NB4 (cell line): Measurements from ENCODE around the gene CEMP1.

ENCODE experiments used
- DNase-seq: peaks from one replicate; pipeline ENCODE4 v3.0.0; 2010; ENCODE audit warnings: low read depth
- H3K4me3 ChIP-seq: one replicate; pipeline ENCODE4 v1.5.1; 2011; ENCODE audit warnings: mild to moderate bottlenecking, low read depth, low read length, moderate library complexity
- MYC ChIP-seq: IDR thresholded peaks from 2 replicates; pipeline ENCODE4 v1.6.1; 2011; ENCODE audit warnings: low read depth, low read length
- POLR2A ChIP-seq: IDR thresholded peaks from 2 replicates; pipeline ENCODE4 v1.6.1; 2011; ENCODE audit warnings: mild to moderate bottlenecking; ENCODE audit not compliant: insufficient read length; ENCODE audit errors: extremely low read depth
- TF ChIP-seq, protein P1 (sequence below): IDR thresholded peaks from one replicate; pipeline ENCODE4 v1.5.1; 2012; ENCODE audit warnings: low read depth, low read length
- TF ChIP-seq, protein P2 (sequence below): IDR thresholded peaks from 2 replicates; pipeline ENCODE4 v1.6.1; 2011; ENCODE audit warnings: low read depth, low read length

The CEMP1 gene

DNA sequence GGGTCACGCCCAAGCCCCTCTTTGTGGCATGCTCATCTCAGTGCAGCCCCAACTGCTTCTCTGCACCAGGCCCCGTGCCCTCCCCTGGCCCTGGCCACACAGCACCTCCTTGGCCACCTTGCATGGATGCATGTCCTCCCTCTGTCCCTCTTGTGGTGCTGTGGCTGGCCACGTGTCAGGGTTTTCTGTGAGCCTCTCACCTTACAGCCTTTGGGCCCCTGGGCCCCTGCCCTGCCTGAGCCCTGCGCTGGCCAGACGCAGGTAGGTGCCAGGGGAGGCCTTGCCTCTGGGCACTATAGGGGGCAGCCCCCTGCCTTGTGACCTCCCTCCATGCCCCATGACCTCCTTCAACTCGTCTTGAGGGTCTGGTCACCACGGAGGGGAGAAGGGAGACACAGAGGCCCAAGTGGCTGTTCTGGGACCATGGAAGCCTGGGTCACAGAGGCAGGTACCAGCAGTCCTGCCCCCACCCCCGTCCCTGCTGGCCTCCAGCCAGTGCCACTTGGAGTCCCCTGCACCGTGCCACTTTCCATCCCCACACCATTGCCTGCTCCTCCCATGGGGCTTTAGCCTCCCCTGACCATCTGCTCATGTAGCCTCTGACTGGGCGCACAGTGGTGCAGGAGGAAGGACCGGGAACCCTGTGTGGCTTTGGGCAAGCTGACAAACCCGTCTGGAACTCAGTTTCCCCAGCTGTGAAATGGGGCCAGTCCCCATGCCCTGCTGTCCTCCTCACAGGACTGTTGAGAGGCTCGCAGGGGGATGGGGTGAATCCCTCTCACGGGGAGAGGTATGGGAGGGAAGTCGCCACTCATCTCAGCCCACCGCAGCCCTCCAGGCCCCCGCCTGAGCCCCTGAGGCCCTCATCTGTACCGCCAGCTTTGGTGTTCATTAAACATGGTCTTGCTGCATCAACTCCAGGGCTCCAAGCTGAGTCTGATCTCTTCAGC lies 29.0 kb downstream of the CEMP1 start:
- H3K4me3 ChIP-seq, result no peak overlapping the region
- TF ChIP-seq, protein P1, sequence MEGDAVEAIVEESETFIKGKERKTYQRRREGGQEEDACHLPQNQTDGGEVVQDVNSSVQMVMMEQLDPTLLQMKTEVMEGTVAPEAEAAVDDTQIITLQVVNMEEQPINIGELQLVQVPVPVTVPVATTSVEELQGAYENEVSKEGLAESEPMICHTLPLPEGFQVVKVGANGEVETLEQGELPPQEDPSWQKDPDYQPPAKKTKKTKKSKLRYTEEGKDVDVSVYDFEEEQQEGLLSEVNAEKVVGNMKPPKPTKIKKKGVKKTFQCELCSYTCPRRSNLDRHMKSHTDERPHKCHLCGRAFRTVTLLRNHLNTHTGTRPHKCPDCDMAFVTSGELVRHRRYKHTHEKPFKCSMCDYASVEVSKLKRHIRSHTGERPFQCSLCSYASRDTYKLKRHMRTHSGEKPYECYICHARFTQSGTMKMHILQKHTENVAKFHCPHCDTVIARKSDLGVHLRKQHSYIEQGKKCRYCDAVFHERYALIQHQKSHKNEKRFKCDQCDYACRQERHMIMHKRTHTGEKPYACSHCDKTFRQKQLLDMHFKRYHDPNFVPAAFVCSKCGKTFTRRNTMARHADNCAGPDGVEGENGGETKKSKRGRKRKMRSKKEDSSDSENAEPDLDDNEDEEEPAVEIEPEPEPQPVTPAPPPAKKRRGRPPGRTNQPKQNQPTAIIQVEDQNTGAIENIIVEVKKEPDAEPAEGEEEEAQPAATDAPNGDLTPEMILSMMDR, result no peak
- TF ChIP-seq POLR2A (no peak), MYC (no peak)
- TF ChIP-seq, protein P2, sequence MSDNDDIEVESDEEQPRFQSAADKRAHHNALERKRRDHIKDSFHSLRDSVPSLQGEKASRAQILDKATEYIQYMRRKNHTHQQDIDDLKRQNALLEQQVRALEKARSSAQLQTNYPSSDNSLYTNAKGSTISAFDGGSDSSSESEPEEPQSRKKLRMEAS, result no peak
- DNase-seq, result no peak

DNA sequence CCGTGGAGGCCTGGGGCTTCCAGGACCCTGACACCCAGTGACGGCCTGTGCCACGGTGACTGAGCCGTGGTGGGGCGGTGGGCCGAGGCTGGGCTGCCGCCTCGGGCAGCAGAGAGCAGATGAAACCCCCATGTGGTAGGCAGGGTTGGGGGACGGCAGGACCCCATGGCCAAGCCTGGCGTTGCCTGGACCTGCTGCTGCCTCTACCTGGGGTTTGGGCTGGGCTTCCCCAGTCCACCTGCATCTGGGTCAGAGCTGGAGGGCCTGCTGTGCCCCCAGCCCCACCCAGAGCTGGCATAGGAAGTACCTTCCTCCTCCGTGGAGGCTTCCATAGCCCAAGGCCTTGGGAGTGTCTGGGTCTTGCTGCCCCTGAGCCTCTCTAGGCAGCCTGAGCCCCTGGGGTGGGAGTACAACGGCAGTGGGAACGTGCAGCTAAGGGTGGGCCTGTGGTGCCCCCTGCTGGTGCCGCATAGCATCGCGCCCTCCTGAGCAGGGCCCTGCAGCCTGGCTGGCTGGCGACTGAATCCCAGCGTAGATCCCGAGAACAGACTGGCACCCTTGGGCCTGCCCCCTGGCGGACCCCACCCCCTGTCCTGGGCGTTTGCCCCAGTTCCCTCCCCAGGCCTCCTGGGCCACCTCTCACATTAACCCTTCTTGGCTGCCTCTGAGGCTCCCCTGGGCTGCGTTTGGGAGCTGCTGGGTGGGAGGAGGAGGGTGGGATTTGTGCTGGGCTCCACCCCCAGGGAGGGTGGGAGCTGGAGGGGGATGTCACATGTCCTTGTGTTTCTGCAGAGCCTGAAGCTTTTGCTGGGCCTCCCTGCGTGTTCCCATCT lies 30.1 kb downstream of the CEMP1 start:
- H3K4me3 ChIP-seq, result no peak overlapping the region
- TF ChIP-seq POLR2A (no peak), MYC (peak; percentile 52; the same call in 1 of the 2 replicates)
- TF ChIP-seq, protein P1, result peak; percentile 91
- TF ChIP-seq, protein P2, result 0 out of 2 replicates have a peak, but pooled peaks have one; percentile 34

DNA sequence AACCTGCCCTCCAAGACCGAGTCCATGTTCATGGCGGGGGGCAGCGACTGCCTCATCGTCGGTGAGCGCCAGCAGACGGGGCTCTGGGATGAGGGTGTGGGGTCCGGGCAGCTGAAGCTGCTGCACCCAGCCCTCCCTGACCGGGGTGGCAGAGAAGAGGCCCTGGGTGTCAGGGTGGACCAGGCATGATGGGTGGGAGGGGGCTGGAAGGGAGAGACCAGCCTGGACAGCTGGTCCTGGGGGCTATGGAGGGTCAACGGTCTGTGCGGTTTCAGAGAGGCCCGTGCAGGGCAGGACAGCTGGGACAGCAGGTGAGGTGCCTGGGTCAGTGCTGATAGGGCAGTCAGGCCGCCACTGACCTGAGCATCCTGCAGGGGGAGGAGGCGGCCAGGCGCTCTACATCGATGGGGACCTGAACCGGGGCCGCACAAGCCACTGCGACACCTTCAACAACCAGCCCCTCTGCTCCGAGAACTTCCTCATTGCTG lies 30.7 kb downstream of the CEMP1 start:
- no peak overlapping the region for H3K4me3 ChIP-seq
- TF ChIP-seq, protein P2, result no peak
- TF ChIP-seq MYC (no peak), POLR2A (no peak)
- TF ChIP-seq, protein P1, result no peak
- DNase-seq, result no peak

More for the DNA sequence above, 30.1 kb downstream of the CEMP1 start:
- peak; percentile 84 for DNase-seq

DNA sequence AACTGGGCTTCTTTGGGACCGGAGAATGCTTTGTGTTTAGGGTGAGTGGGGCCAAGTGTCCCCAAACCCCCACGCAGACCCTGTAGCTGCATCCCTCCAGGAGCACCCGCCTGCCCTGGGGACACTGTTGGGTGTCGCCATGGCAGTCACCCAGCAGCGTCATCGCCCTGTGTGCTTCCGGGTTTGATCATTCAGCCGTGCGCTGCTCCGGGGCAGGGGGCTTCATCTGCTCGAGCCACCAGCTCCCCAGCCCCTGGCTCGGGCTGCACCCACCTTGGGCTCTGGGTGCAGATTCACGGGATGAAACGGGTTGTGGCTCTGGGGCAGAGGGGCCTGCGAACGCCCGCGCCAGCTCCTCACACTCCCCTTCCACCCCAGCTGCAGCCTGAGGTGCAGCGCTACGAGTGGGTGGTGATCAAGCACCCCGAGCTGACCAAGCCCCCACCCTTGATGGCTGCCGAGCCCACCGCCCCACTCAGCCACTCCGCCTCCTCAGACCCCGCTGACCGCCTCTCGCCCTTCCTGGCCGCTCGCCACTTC lies 31.2 kb downstream of the CEMP1 start:
- TF ChIP-seq, protein P2, result no peak
- no peak for TF ChIP-seq POLR2A
- TF ChIP-seq, protein P1, result no peak
- TF ChIP-seq MYC, result no peak

DNA sequence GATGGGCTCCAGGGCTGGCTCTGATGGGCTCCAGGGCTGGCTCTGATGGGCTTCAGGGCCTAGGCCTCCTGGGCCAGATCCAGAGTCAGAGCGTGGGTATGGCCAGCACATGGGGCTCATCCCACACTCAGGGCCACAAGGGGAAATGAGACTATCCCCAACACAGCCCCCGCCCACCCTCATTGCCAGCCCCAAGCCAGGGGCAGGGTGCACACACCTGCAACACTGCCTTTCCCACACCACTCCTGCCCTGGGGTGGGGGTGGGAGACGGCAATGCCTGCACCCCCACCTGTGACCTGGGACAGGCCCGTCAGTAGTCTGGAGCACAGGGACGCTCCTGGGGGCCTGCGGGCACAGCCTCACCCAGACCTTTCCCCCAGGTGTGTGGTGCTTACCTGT lies 31.8 kb downstream of the CEMP1 start:
- TF ChIP-seq MYC (no peak), POLR2A (no peak)
- TF ChIP-seq, protein P2, result no peak
- TF ChIP-seq, protein P1, result no peak
- no peak overlapping the region for H3K4me3 ChIP-seq
- no peak for DNase-seq

More for the DNA sequence above, 31.2 kb downstream of the CEMP1 start:
- DNase-seq, result no peak
- H3K4me3 ChIP-seq, result no peak overlapping the region
